Colonic mucosa (tissue), 4 donors: Measurements from ENCODE around the gene LYPD6B. TPM values are rescaled to one million over a fixed set of nuclear protein-coding genes. Genes with fewer than 3 reads are reported as not detected.

Source experiments
- DNase-seq: peaks from one replicate; pipeline ENCODE4 v3.0.0-alpha.2; 2020
- H3K27ac ChIP-seq: fragments of 200-600 bp; one replicate; pipeline ENCODE4 v1.8.0; 2021
- H3K27me3 ChIP-seq: fragments of 200-600 bp; one replicate; pipeline ENCODE4 v1.8.0; 2021
- H3K36me3 ChIP-seq: fragments of 200-600 bp; one replicate; pipeline ENCODE4 v1.8.0; 2021
- H3K4me1 ChIP-seq: fragments of 200-600 bp; one replicate; pipeline ENCODE4 v1.8.0; 2021; ENCODE audit warnings: mild to moderate bottlenecking
- H3K4me3 ChIP-seq: fragments of 200-600 bp; one replicate; pipeline ENCODE4 v1.8.0; 2021
- H3K9ac ChIP-seq, 2 donors: one replicate each; pipeline ENCODE4 v1.7.0; 2013; ENCODE audit warnings: control low read depth in 2 of 2, low read depth in 2 of 2, low read length in 2 of 2
- H3K9me3 ChIP-seq: fragments of 200-600 bp; one replicate; pipeline ENCODE4 v1.8.0; 2021
- CTCF ChIP-seq: fragments of 200-600 bp; IDR thresholded peaks from one replicate; pipeline ENCODE4 v1.8.0; 2022; ENCODE audit warnings: antibody characterized with exemption, mild to moderate bottlenecking
- intact Hi-C: fragments of 100-400 bp; cut with DNase I; formaldehyde crosslinking; loops from one replicate; pipeline ENCODE4 v1.14.1; 2022
- total RNA-seq, 2 donors: library from RNA; stranded (reverse); fragmentation: NEBNext Ultra II Directional in 1 of 2; extraction: Animal tissue kit (Norgen Biotek cat#: 25700) in 1 of 2; gene quantifications; one replicate each; pipeline ENCODE4 v1.2.1, GENCODE V29; 2021
- donor health status: healthy.
- donor health status: DM: no; HTN: no; CAD: no.
- donor health status: DM: no; HTN: no; CAD: no.

LYPD6B gene
- total RNA-seq, 2 donors from 2014 or later: 2.6 to 3.4 TPM

GRCh38 chr2:149173220-149173619 lies 134.7 kb downstream of the LYPD6B start:
- no peak for DNase-seq
- H3K4me1 ChIP-seq: no peaks in the 10 kb centered on the region
- intact Hi-C loops: no loop called here

GRCh38 chr2:149175956-149176355 lies 137.5 kb downstream of the LYPD6B start:
- Histone ChIP-seq H3K4me3 (no peak overlapping the region), H3K9ac (no peak overlapping the region), H3K4me1 (no peaks in the 10 kb centered on the region), H3K9me3 (no peaks in the 10 kb centered on the region), H3K36me3 (no peaks in the 10 kb centered on the region), H3K27ac (no peak overlapping the region), H3K27me3 (no peaks in the 10 kb centered on the region)
- TF ChIP-seq CTCF: no peak
- no peak for DNase-seq
- intact Hi-C loops: no loop called here

More at GRCh38 chr2:149173220-149173619, 134.7 kb downstream of the LYPD6B start:
- no peak overlapping the region for H3K27ac ChIP-seq
- no peak overlapping the region for H3K4me3 ChIP-seq
- H3K36me3 ChIP-seq: no peaks in the 10 kb centered on the region
- no peak for TF ChIP-seq CTCF
- H3K9me3 ChIP-seq: no peaks in the 10 kb centered on the region
- H3K27me3 ChIP-seq: no peaks in the 10 kb centered on the region
- H3K9ac ChIP-seq: no peak overlapping the region

- H3K4me1 ChIP-seq: no peaks in the 10 kb centered on the region
- no peak overlapping the region for H3K27ac ChIP-seq
- DNase-seq: no peak
- no peaks in the 10 kb centered on the region for H3K27me3 ChIP-seq
- TF ChIP-seq CTCF: no peak
- intact Hi-C loops: no loop called here
- no peak overlapping the region for H3K9ac ChIP-seq
- H3K4me3 ChIP-seq: no peak overlapping the region
- H3K36me3 ChIP-seq: no peaks in the 10 kb centered on the region
- no peaks in the 10 kb centered on the region for H3K9me3 ChIP-seq
Measured at GRCh38 chr2:149178612-149179011, 140.1 kb downstream of the LYPD6B start.

- Histone ChIP-seq H3K4me1 (no peaks in the 10 kb centered on the region), H3K9ac (no peak overlapping the region), H3K9me3 (no peaks in the 10 kb centered on the region), H3K4me3 (no peak overlapping the region), H3K27me3 (no peaks in the 10 kb centered on the region), H3K36me3 (no peaks in the 10 kb centered on the region), H3K27ac (no peak overlapping the region)
- DNase-seq: no peak
- intact Hi-C loops: no loop called here
- no peak for TF ChIP-seq CTCF
Measured at GRCh38 chr2:149180226-149180875, 141.9 kb downstream of the LYPD6B start.

- TF ChIP-seq CTCF: no peak
- Histone ChIP-seq H3K27me3 (no peaks in the 10 kb centered on the region), H3K4me3 (no peak overlapping the region), H3K9me3 (no peaks in the 10 kb centered on the region), H3K36me3 (no peaks in the 10 kb centered on the region), H3K4me1 (no peaks in the 10 kb centered on the region), H3K27ac (no peak overlapping the region), H3K9ac (no peak overlapping the region)
- intact Hi-C loops: no loop called here
- no peak for DNase-seq
Measured at GRCh38 chr2:149183187-149183586, 144.7 kb downstream of the LYPD6B start.
